ENCODE data around the gene LYL1. TPM values are rescaled to one million over a fixed set of nuclear protein-coding genes. Genes with fewer than 3 reads are reported as not detected.
A peak's percentile ranks its signal among the peaks of the same experiment; 100 is the strongest.

LYL1 gene
- total RNA-seq, 1 experiment from 2014 or later: 0.63 TPM

GRCh38 chr19:13089857-13090507, 12.7 kb downstream of the LYL1 start:
- Histone ChIP-seq H3K56ac (ENCODE audit: insufficient read length, low read depth, low read length) (no peak overlapping the region), H3K79me2 (ENCODE audit: insufficient read depth, low read length) (no peaks in the 10 kb centered on the region), H2BK20ac (ENCODE audit: low read depth, low read length, poor library complexity, severe bottlenecking) (no peak overlapping the region), H4K91ac (ENCODE audit: insufficient read length, low read depth, low read length) (no peak overlapping the region), H4K20me1 (ENCODE audit: control insufficient read depth, insufficient read depth, insufficient read length) (no peaks in the 10 kb centered on the region), H3K9me3 (ENCODE audit: control insufficient read depth, low read depth, low read length) (no peaks in the 10 kb centered on the region), H2AFZ (ENCODE audit: low read length) (no peak overlapping the region), H3K4ac (ENCODE audit: low read depth, low read length) (no peak overlapping the region), H3K23ac (ENCODE audit: insufficient read length, low read depth, low read length) (no peak overlapping the region), H2BK5ac (ENCODE audit: insufficient read length, low read length) (no peak overlapping the region), H3K14ac (ENCODE audit: insufficient read depth, low read length) (no peak overlapping the region), H4K5ac (ENCODE audit: insufficient read length, low read depth, low read length) (no peak overlapping the region), H4K8ac (replicated peaks; ENCODE audit: insufficient read length, low read depth, low read length) (no peak overlapping the region), H3K27me3 (ENCODE audit: insufficient read depth, low read length) (peaks cover 6% of the 10 kb centered on the region; the same call in 1 of the 2 replicates), H3K4me2 (ENCODE audit: insufficient read depth, insufficient read length, low read length) (no peak overlapping the region), H3K23me2 (ENCODE audit: insufficient read length, low read depth, low read length, poor library complexity, severe bottlenecking) (no peaks in the 10 kb centered on the region), H3K79me1 (ENCODE audit: insufficient read depth, low read depth, low read length, poor library complexity, severe bottlenecking) (no peaks in the 10 kb centered on the region), H3K18ac (ENCODE audit: insufficient read length, low read depth, low read length) (no peak overlapping the region), H2BK120ac (ENCODE audit: low read depth, low read length, poor library complexity, severe bottlenecking) (no peak overlapping the region), H3K4me1 (ENCODE audit: insufficient read depth, low read length) (0 out of 2 replicates have a peak, but pooled peaks cover 2% of the 10 kb centered on the region), H2BK12ac (ENCODE audit: insufficient read length, low read depth, low read length) (no peak overlapping the region), H3K27ac (ENCODE audit: insufficient read length, low read depth, low read length) (no peak overlapping the region), H2BK15ac (ENCODE audit: low read depth, low read length) (no peak overlapping the region), H3K9ac (ENCODE audit: extremely low read depth, insufficient read length, low read length) (no peak overlapping the region), H3T11ph (ENCODE audit: low read length) (no peak overlapping the region), H2AK5ac (ENCODE audit: insufficient read length, low read length) (no peak overlapping the region)
- H3K36me3 Mint-ChIP-seq (ENCODE audit: insufficient read depth in 1 of 3, low read depth in 3 of 3): no peaks in the 10 kb centered on the region
- H3K27me3 Mint-ChIP-seq (ENCODE audit: low read depth): peaks cover 62% of the 10 kb centered on the region
- TF ChIP-seq, protein P1, sequence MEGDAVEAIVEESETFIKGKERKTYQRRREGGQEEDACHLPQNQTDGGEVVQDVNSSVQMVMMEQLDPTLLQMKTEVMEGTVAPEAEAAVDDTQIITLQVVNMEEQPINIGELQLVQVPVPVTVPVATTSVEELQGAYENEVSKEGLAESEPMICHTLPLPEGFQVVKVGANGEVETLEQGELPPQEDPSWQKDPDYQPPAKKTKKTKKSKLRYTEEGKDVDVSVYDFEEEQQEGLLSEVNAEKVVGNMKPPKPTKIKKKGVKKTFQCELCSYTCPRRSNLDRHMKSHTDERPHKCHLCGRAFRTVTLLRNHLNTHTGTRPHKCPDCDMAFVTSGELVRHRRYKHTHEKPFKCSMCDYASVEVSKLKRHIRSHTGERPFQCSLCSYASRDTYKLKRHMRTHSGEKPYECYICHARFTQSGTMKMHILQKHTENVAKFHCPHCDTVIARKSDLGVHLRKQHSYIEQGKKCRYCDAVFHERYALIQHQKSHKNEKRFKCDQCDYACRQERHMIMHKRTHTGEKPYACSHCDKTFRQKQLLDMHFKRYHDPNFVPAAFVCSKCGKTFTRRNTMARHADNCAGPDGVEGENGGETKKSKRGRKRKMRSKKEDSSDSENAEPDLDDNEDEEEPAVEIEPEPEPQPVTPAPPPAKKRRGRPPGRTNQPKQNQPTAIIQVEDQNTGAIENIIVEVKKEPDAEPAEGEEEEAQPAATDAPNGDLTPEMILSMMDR (conservative IDR thresholded peaks at IDR 0.05): no peak
- H3K4me3 Mint-ChIP-seq: no peak overlapping the region
- H3K9me3 Mint-ChIP-seq: no peaks in the 10 kb centered on the region
- H3K27ac Mint-ChIP-seq: peak overlapping the region in 1 of 3 experiments; percentile 76; a peak in 1 of 7 replicates
- no CpG with 5 or more reads among the region's 12 CpGs for WGBS (ENCODE audit: extremely low coverage, insufficient read length, low lambda C conversion rate)
- peaks cover 22 to 41% of the 10 kb centered on the region in 2 experiments for H3K4me1 Mint-ChIP-seq
- DNase-seq: no peak

All from H9 (cell line).